Panc1 (cell line): ENCODE measurements around the gene IRF7. TPM values are rescaled to one million over a fixed set of nuclear protein-coding genes. Genes with fewer than 3 reads are reported as not detected.
A peak's percentile ranks its signal among the peaks of the same experiment; 100 is the strongest.

Experiments used
- ATAC-seq: fragments of 200-7000 bp; cut with Tn5 transposase; 2 replicates; pipeline ENCODE4 v1.9.1; 2020; ENCODE audit warnings: mild to moderate bottlenecking, moderate library complexity
- BruUV-seq: library from RNA; stranded (reverse); fragments of 400-500 nt; replicated peaks from 2 replicates; lab custom pipeline; 2021; lab: Mats Ljungman, UMichigan
- CTCF ChIA-PET: fragments of 300-600 bp; sonication (Branson Sonifier 250); formaldehyde crosslinking; loops from one replicate; lab custom pipeline; 2022; ENCODE audit warnings: antibody characterized with exemption; lab: Charles Lee
- POLR2A ChIA-PET: fragments of 300-600 bp; sonication (Branson Sonifier 250); formaldehyde crosslinking; loops from one replicate; lab custom pipeline; 2022; ENCODE audit warnings: antibody characterized with exemption; lab: Charles Lee
- DNase-seq: peaks from one replicate; pipeline ENCODE4 v3.0.0-alpha.2; 2010; ENCODE audit warnings: low read depth, low spot score
- H3K27ac ChIP-seq: 2 replicates; pipeline ENCODE4 v1.5.1; 2011; ENCODE audit warnings: mild to moderate bottlenecking, low read length, inconsistent platforms
- H3K27me3 ChIP-seq: fragments of 200-500 bp; sonication (Bioruptor generic); 2 replicates; pipeline ENCODE4 v1.6.0; 2014; ENCODE audit warnings: low read length, inconsistent platforms; ENCODE audit not compliant: control insufficient read depth, insufficient read depth
- H3K36me3 ChIP-seq: fragments of 200-500 bp; sonication (Bioruptor generic); 2 replicates; pipeline ENCODE4 v1.5.1; 2014; ENCODE audit warnings: inconsistent platforms, mild to moderate bottlenecking, low read length, moderate library complexity; ENCODE audit not compliant: control insufficient read depth, insufficient read depth
- H3K4me1 ChIP-seq: 2 replicates; pipeline ENCODE4 v1.5.1; 2011; ENCODE audit warnings: inconsistent platforms, mild to moderate bottlenecking, low read length, moderate library complexity; ENCODE audit not compliant: control insufficient read depth, insufficient read depth
- H3K4me3 ChIP-seq, 2 experiments: 2 replicates each; pipeline ENCODE4 v1.5.1; 2011 to 2012; ENCODE audit warnings: low read depth in 2 of 2, low read length in 2 of 2, mild to moderate bottlenecking in 2 of 2, inconsistent platforms in 1 of 2, moderate library complexity in 1 of 2
- H3K9me3 ChIP-seq: fragments of 200-500 bp; sonication (Bioruptor generic); 2 replicates; pipeline ENCODE4 v1.5.1; 2014; ENCODE audit warnings: low read depth, mild to moderate bottlenecking, inconsistent platforms, low read length, moderate library complexity; ENCODE audit not compliant: control insufficient read depth, insufficient read depth
- POLR2AphosphoS5 ChIP-seq: IDR thresholded peaks from 2 replicates; pipeline ENCODE4 v1.6.1; 2012; ENCODE audit warnings: mild to moderate bottlenecking, low read depth, low read length, moderate library complexity
- SIN3A ChIP-seq: IDR thresholded peaks from 2 replicates; pipeline ENCODE4 v1.6.1; 2012; ENCODE audit warnings: low read depth, mild to moderate bottlenecking, low read length, moderate library complexity, borderline replicate concordance; ENCODE audit not compliant: insufficient read depth
- TCF7L2 ChIP-seq: IDR thresholded peaks from 2 replicates; pipeline ENCODE4 v1.6.1; 2011; ENCODE audit warnings: mild to moderate bottlenecking, low read depth, low read length, inconsistent platforms
- in situ Hi-C: cut with HindIII; loops from 2 replicates; pipeline ENCODE4 v1.10.0; 2016; ENCODE audit warnings: low sequenced_read_pairs, low pct_unique_long_range_greater_than_20kb
- intact Hi-C: fragments of 100-400 bp; cut with micrococcal nuclease; formaldehyde crosslinking; loops from one replicate; pipeline ENCODE4 v1.10.0; 2022; ENCODE audit not compliant: unreplicated experiment
- total RNA-seq: library from RNA; stranded (reverse); gene quantifications from one replicate; pipeline ENCODE4 v1.2.1, GENCODE V29; 2021; ENCODE audit not compliant: unreplicated experiment
- TF ChIP-seq, protein P1 (sequence below), 2 experiments: IDR thresholded peaks; 2 replicates each; pipeline ENCODE4 v1.6.1; 2011 to 2012; ENCODE audit warnings: low read depth in 2 of 2, control low read depth in 1 of 2, low read length in 1 of 2, mild to moderate bottlenecking in 1 of 2, moderate library complexity in 1 of 2; ENCODE audit not compliant: insufficient read depth in 1 of 2
- TF ChIP-seq, protein P2 (sequence below): fragments of 450-650 bp; IDR thresholded peaks from 2 replicates; pipeline ENCODE4 v1.5.1; 2017; ENCODE audit warnings: mild to moderate bottlenecking

The IRF7 gene
- total RNA-seq, 1 experiment from 2014 or later, result 23.9 TPM

DNA sequence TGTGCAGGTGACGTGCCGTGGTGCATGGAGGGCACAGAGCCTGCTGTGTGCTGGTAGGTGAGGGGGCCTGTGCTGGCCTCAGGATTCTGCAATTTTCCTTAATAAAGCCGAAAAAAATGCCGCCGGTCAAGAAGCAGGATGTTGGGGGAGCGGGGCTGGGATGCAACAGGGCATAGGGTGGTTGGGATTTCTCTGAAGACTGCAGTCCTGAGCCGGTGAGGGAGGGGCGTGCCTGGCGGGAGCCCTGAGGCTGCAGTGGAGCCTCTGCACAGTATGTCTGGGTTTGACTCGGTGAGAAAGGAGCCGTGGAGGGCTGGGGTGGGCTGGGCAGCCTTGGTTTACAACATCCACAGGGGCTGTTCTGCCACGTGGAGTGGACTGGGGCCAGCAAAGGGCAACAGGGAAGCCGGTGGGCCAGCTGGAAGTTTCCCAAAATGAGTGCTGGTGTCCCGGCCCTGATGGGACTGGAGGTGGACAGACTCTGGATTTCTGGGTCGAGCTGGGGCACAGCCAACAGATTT is 7.7 kb upstream of the IRF7 start:
- ATAC-seq (no peak), DNase-seq (no peak)
- no peak overlapping the region for H3K4me3 ChIP-seq
- no peaks in the 10 kb centered on the region for H3K9me3 ChIP-seq
- no peak for TF ChIP-seq SIN3A
- TF ChIP-seq POLR2AphosphoS5, result 0 out of 2 replicates have a peak, but pooled peaks have one; percentile 9
- TF ChIP-seq, protein P1, sequence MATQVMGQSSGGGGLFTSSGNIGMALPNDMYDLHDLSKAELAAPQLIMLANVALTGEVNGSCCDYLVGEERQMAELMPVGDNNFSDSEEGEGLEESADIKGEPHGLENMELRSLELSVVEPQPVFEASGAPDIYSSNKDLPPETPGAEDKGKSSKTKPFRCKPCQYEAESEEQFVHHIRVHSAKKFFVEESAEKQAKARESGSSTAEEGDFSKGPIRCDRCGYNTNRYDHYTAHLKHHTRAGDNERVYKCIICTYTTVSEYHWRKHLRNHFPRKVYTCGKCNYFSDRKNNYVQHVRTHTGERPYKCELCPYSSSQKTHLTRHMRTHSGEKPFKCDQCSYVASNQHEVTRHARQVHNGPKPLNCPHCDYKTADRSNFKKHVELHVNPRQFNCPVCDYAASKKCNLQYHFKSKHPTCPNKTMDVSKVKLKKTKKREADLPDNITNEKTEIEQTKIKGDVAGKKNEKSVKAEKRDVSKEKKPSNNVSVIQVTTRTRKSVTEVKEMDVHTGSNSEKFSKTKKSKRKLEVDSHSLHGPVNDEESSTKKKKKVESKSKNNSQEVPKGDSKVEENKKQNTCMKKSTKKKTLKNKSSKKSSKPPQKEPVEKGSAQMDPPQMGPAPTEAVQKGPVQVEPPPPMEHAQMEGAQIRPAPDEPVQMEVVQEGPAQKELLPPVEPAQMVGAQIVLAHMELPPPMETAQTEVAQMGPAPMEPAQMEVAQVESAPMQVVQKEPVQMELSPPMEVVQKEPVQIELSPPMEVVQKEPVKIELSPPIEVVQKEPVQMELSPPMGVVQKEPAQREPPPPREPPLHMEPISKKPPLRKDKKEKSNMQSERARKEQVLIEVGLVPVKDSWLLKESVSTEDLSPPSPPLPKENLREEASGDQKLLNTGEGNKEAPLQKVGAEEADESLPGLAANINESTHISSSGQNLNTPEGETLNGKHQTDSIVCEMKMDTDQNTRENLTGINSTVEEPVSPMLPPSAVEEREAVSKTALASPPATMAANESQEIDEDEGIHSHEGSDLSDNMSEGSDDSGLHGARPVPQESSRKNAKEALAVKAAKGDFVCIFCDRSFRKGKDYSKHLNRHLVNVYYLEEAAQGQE (IDR thresholded peaks at IDR 0.05; ENCODE audit: insufficient read depth in 1 of 2, low read depth in 2 of 2, low read length in 1 of 2), result no peak
- TF ChIP-seq TCF7L2, result no peak
- TF ChIP-seq, protein P2, sequence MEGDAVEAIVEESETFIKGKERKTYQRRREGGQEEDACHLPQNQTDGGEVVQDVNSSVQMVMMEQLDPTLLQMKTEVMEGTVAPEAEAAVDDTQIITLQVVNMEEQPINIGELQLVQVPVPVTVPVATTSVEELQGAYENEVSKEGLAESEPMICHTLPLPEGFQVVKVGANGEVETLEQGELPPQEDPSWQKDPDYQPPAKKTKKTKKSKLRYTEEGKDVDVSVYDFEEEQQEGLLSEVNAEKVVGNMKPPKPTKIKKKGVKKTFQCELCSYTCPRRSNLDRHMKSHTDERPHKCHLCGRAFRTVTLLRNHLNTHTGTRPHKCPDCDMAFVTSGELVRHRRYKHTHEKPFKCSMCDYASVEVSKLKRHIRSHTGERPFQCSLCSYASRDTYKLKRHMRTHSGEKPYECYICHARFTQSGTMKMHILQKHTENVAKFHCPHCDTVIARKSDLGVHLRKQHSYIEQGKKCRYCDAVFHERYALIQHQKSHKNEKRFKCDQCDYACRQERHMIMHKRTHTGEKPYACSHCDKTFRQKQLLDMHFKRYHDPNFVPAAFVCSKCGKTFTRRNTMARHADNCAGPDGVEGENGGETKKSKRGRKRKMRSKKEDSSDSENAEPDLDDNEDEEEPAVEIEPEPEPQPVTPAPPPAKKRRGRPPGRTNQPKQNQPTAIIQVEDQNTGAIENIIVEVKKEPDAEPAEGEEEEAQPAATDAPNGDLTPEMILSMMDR, result no peak
- intact Hi-C loops, result no loop called here
- no TSS peak for BruUV-seq
- POLR2A ChIA-PET, result no interaction called here
- no peak overlapping the region for H3K27ac ChIP-seq
- CTCF ChIA-PET, result no interaction called here
- in situ Hi-C loops, result no loop called here
- H3K36me3 ChIP-seq, result no peaks in the 10 kb centered on the region
- peaks cover 15% of the 10 kb centered on the region for H3K4me1 ChIP-seq
- no peaks in the 10 kb centered on the region for H3K27me3 ChIP-seq

DNA sequence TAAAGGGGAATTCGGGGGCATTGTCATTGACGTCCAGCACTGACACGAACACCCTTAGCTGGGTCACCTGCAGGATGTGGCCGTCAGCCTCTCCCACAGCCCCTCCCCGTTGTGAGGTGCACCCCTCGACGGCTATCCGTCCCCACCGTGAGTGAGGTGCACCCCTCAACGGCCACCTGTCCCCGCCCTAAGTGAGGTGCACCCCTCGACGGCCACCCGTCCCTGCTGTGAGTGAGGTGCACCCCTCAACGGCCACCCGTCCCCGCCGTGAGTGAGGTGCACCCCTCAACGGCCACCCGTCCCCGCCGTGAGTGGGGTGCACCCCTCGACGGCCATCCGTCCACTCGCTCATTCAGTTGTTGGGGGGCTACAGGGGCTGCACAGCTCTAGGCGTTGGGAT is 6.1 kb upstream of the IRF7 start:
- H3K4me1 ChIP-seq, result peaks cover 12% of the 10 kb centered on the region
- BruUV-seq, result no TSS peak
- H3K27ac ChIP-seq, result no peak overlapping the region
- DNase-seq (no peak), ATAC-seq (no peak)
- H3K4me3 ChIP-seq, result no peak overlapping the region
- ChIA-PET POLR2A (no interaction called here), CTCF (no interaction called here)
- intact Hi-C loops (no loop called here), in situ Hi-C loops (no loop called here)
- TF ChIP-seq TCF7L2 (no peak), POLR2AphosphoS5 (no peak), SIN3A (no peak)
- TF ChIP-seq, protein P2, result no peak
- TF ChIP-seq, protein P1 (IDR thresholded peaks at IDR 0.05; ENCODE audit: insufficient read depth in 1 of 2, low read depth in 2 of 2, low read length in 1 of 2), result no peak
- H3K36me3 ChIP-seq, result no peaks in the 10 kb centered on the region
- H3K9me3 ChIP-seq, result no peaks in the 10 kb centered on the region
- H3K27me3 ChIP-seq, result no peaks in the 10 kb centered on the region
